Karpas-422 (cell line): Measurements from ENCODE around the gene PLD6. TPM values are rescaled to one million over a fixed set of nuclear protein-coding genes. Genes with fewer than 3 reads are reported as not detected.
"Not testable (repeated sequence)": the region's sequence is repeated elsewhere in the genome, so short reads cannot be mapped to it uniquely, and the experiment has no call there.

Source experiments
- DNase-seq: peaks from one replicate; pipeline ENCODE4 v3.0.0-alpha.2; 2015
- H2AFZ ChIP-seq: fragments of 200-600 bp; sonication (generic); 2 replicates; pipeline ENCODE4 v1.6.1; 2014; ENCODE audit warnings: antibody characterized with exemption, low read length, mixed read lengths
- H3K27ac ChIP-seq: fragments of 200-600 bp; sonication (generic); 2 replicates; pipeline ENCODE4 v1.5.1; 2014; ENCODE audit warnings: mild to moderate bottlenecking, low read length, moderate library complexity
- H3K27me3 ChIP-seq: fragments of 200-600 bp; sonication (generic); 2 replicates; pipeline ENCODE4 v1.6.1; 2014; ENCODE audit warnings: low read length, mixed read lengths
- H3K36me3 ChIP-seq: fragments of 200-600 bp; sonication (generic); 2 replicates; pipeline ENCODE4 v1.6.1; 2014; ENCODE audit warnings: low read length, mixed read lengths; ENCODE audit not compliant: insufficient read depth
- H3K4me1 ChIP-seq: fragments of 200-600 bp; sonication (generic); 2 replicates; pipeline ENCODE4 v1.6.1; 2014; ENCODE audit warnings: mild to moderate bottlenecking, low read length, mixed read lengths
- H3K4me2 ChIP-seq: fragments of 200-600 bp; sonication (generic); 2 replicates; pipeline ENCODE4 v1.6.1; 2014; ENCODE audit warnings: low read length, low read depth, mild to moderate bottlenecking; ENCODE audit not compliant: poor library complexity, severe bottlenecking
- H3K4me3 ChIP-seq: fragments of 200-600 bp; sonication (generic); 2 replicates; pipeline ENCODE4 v1.5.1; 2014; ENCODE audit warnings: mild to moderate bottlenecking, antibody characterized with exemption, low read length, mixed read lengths
- H3K79me2 ChIP-seq: fragments of 200-600 bp; sonication (generic); 2 replicates; pipeline ENCODE4 v1.6.1; 2014; ENCODE audit warnings: mild to moderate bottlenecking, low read length, mixed read lengths
- H3K9ac ChIP-seq: fragments of 200-600 bp; sonication (generic); 2 replicates; pipeline ENCODE4 v1.6.0; 2014; ENCODE audit warnings: low read length
- H3K9me2 ChIP-seq: fragments of 200-600 bp; sonication (generic), shearing (Covaris generic); replicated peaks from 2 replicates; pipeline ENCODE4 v1.6.0; 2014; ENCODE audit warnings: mild to moderate bottlenecking, low read length, moderate library complexity; ENCODE audit not compliant: insufficient read depth
- H3K9me3 ChIP-seq: fragments of 300-700, 200-600 bp; sonication (generic); 2 replicates; pipeline ENCODE4 v1.6.1; 2014; ENCODE audit warnings: low read length, mixed read lengths
- H4K20me1 ChIP-seq: fragments of 200-600 bp; sonication (generic); 2 replicates; pipeline ENCODE4 v1.6.1; 2014; ENCODE audit warnings: mild to moderate bottlenecking, antibody characterized with exemption, low read length, low read depth; ENCODE audit not compliant: insufficient read depth
- total RNA-seq: library from RNA; depleted of rRNA; stranded (reverse); fragments of >200 nt; shearing (Covaris generic); gene quantifications from 2 replicates; pipeline ENCODE4 v1.2.3, GENCODE V29; 2014; ENCODE audit warnings: low replicate concordance

The PLD6 gene
- total RNA-seq, 1 experiment from 2014 or later: not detected

GRCh38 chr17:17166446-17166845, 39.7 kb downstream of the PLD6 start:
- Histone ChIP-seq H3K9me3 (no peaks in the 10 kb centered on the region), H4K20me1 (no peaks in the 10 kb centered on the region), H3K27ac (no peak overlapping the region), H3K9ac (no peak overlapping the region), H3K27me3 (no peaks in the 10 kb centered on the region), H2AFZ (no peak overlapping the region), H3K4me1 (peaks cover 3% of the 10 kb centered on the region), H3K36me3 (no peaks in the 10 kb centered on the region), H3K4me2 (no peak overlapping the region), H3K9me2 (no peaks in the 10 kb centered on the region), H3K79me2 (no peaks in the 10 kb centered on the region), H3K4me3 (no peak overlapping the region)
- DNase-seq: no peak

DNA sequence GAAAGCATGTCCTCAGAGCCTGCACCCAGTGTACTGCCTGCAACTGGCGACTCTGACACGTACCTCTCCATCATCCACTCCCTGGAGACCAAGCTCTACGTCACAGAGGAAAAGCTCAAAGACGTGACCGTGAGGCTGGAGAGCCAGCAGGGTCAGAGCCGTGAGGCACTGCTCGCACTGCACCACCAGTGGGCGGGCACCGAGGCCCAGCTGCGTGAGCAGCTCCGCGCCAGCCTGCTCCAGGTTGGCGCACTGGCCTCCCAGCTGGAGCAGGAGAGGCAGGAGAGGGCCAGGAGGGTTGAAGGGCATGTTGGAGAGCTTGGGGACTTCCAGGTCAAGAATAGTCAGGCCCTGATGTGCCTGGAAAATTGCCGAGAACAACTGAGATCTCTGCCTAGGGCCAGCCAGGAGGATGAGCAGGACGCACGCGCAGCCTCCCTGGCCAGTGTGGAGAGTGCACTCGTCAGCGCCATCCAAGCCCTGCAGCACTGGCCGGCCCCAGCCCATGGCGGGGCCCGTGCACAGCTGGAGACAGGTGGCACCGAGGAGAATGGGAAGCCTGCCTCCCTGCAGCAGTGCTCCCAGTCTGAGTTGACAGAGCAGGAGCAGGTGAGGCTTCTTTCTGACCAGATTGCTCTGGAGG, 40.3 kb downstream of the PLD6 start:
- no peaks in the 10 kb centered on the region for H4K20me1 ChIP-seq

DNA sequence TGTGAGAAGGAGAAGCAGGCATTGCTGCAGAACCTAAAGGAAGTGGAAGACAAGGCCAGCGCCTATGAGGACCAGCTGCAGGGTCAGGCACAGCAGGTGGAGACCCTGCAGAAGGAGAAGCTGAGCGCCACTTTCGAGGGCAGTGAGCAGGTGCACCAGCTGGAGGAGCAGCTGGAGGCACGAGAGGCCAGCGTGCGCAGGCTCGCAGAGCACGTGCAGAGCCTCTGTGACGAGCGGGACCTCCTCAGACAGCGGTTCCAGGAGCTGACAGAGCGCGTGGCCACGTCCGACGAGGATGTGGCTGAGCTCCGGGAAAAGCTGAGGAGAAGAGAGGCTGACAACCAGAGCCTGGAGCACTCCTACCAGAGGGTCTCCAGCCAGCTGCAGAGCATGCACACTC, 41.5 kb downstream of the PLD6 start:
- Histone ChIP-seq H3K9me2 (no peaks in the 10 kb centered on the region), H3K27me3 (no peaks in the 10 kb centered on the region), H3K4me2 (no peak overlapping the region), H3K9ac (no peak overlapping the region), H2AFZ (no peak overlapping the region), H3K27ac (no peak overlapping the region), H3K9me3 (no peaks in the 10 kb centered on the region), H3K4me1 (peaks cover 14% of the 10 kb centered on the region), H3K36me3 (no peaks in the 10 kb centered on the region), H3K4me3 (no peak overlapping the region), H4K20me1 (no peaks in the 10 kb centered on the region), H3K79me2 (no peaks in the 10 kb centered on the region)
- no peak for DNase-seq

More for the DNA sequence above, 40.3 kb downstream of the PLD6 start:
- no peaks in the 10 kb centered on the region for H3K9me3 ChIP-seq
- no peaks in the 10 kb centered on the region for H3K27me3 ChIP-seq
- no peak overlapping the region for H3K4me3 ChIP-seq
- H3K4me2 ChIP-seq: no peak overlapping the region
- H3K27ac ChIP-seq: no peak overlapping the region
- DNase-seq: no peak
- H3K4me1 ChIP-seq: peaks cover 9% of the 10 kb centered on the region
- no peaks in the 10 kb centered on the region for H3K79me2 ChIP-seq
- no peaks in the 10 kb centered on the region for H3K9me2 ChIP-seq
- no peak overlapping the region for H3K9ac ChIP-seq
- no peak overlapping the region for H2AFZ ChIP-seq
- H3K36me3 ChIP-seq: no peaks in the 10 kb centered on the region

DNA sequence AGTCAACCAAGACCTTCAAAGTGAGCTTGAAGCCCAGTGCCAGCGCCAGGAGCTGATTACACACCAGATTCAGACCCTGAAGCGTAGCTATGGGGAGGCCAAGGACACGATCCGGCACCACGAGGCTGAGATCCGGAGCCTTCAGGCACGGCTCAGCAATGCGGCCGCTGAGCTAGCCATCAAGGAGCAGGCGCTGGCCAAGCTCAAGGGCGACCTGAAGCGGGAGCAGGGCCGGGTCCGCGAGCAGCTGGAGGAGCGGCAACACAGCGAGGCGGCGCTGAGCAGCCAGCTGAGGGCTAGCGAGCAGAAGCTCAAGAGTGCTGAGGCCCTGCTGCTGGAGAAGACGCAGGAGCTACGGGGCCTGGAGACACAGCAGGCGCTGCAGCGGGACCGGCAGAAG, 42.0 kb downstream of the PLD6 start:
- H3K36me3 ChIP-seq: no peaks in the 10 kb centered on the region
- no peak overlapping the region for H2AFZ ChIP-seq
- no peaks in the 10 kb centered on the region for H4K20me1 ChIP-seq
- no peaks in the 10 kb centered on the region for H3K79me2 ChIP-seq
- no peak for DNase-seq
- no peaks in the 10 kb centered on the region for H3K27me3 ChIP-seq
- H3K9me2 ChIP-seq: no peaks in the 10 kb centered on the region
- no peak overlapping the region for H3K27ac ChIP-seq
- H3K4me2 ChIP-seq: no peak overlapping the region
- no peaks in the 10 kb centered on the region for H3K9me3 ChIP-seq
- peaks cover 14% of the 10 kb centered on the region for H3K4me1 ChIP-seq
- no peak overlapping the region for H3K4me3 ChIP-seq
- no peak overlapping the region for H3K9ac ChIP-seq

DNA sequence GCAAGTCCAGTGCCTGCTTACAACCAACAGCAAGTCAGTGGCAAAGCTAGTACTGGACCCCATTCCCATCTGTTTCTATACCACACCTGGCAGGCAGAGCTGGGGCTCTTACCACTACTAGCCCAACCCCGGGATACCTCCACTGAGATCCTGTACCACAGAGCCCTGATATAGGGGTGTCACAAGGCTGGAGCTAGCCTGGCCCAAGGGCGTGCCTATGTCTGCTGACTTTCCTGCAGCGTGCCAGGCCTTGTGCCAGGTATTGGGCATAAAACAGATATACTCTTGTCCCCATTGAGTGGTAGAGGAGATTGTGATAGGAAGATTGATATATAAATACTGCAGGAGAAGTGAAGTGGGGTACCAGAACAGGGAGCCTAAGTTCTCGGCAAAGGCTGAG, 44.4 kb downstream of the PLD6 start:
- Histone ChIP-seq H3K4me3 (no peak overlapping the region), H3K4me2 (no peak overlapping the region), H3K4me1 (peaks cover 14% of the 10 kb centered on the region), H3K9me2 (no peaks in the 10 kb centered on the region), H4K20me1 (no peaks in the 10 kb centered on the region), H3K79me2 (no peaks in the 10 kb centered on the region), H3K27ac (no peak overlapping the region), H3K36me3 (no peaks in the 10 kb centered on the region), H3K9ac (no peak overlapping the region), H3K9me3 (no peaks in the 10 kb centered on the region), H3K27me3 (no peaks in the 10 kb centered on the region), H2AFZ (no peak overlapping the region)
- no peak for DNase-seq

GRCh38 chr17:17161121-17161520, 45.0 kb downstream of the PLD6 start:
- no peaks in the 10 kb centered on the region for H3K9me3 ChIP-seq
- H3K79me2 ChIP-seq: no peaks in the 10 kb centered on the region
- no peak for DNase-seq
- peak overlapping the region; percentile 7 for H3K4me2 ChIP-seq
- H3K9ac ChIP-seq: no peak overlapping the region
- H3K36me3 ChIP-seq: no peaks in the 10 kb centered on the region
- H2AFZ ChIP-seq: no peak overlapping the region
- H3K4me3 ChIP-seq: no peak overlapping the region
- no peaks in the 10 kb centered on the region for H4K20me1 ChIP-seq
- no peaks in the 10 kb centered on the region for H3K27me3 ChIP-seq
- H3K9me2 ChIP-seq: no peaks in the 10 kb centered on the region
- H3K4me1 ChIP-seq: peaks cover 17% of the 10 kb centered on the region
- H3K27ac ChIP-seq: no peak overlapping the region

DNA sequence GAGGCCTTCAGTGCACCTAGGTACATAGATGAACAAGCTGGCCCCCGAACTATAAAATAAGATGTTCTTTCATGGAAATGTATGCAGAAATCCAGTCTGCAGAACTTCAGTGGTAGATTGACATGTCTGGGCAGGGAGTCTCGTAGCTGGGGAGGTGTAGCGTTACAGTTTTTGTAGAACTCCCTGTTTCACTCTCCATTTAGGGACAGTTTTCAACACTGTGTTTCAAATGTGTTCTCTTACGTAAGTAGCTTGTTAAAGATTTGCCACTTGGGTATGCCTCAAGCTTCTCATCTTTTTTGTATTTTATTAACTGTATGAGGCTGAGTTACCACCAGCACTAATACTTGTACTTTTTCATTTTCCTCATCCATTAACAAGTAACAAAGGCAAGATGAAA, 46.6 kb downstream of the PLD6 start:
- Histone ChIP-seq H3K27me3 (no peaks in the 10 kb centered on the region), H4K20me1 (no peaks in the 10 kb centered on the region), H3K4me3 (no peak overlapping the region), H3K79me2 (no peaks in the 10 kb centered on the region), H3K9ac (no peak overlapping the region), H3K27ac (no peak overlapping the region), H3K9me3 (no peaks in the 10 kb centered on the region), H3K9me2 (no peaks in the 10 kb centered on the region), H3K4me1 (peaks cover 21% of the 10 kb centered on the region), H2AFZ (no peak overlapping the region), H3K4me2 (no peak overlapping the region), H3K36me3 (no peaks in the 10 kb centered on the region)
- no peak for DNase-seq

- H3K4me3 ChIP-seq, H3K36me3 ChIP-seq, H3K9me3 ChIP-seq, H3K4me2 ChIP-seq, H3K27me3 ChIP-seq, H3K9me2 ChIP-seq, H2AFZ ChIP-seq, H3K27ac ChIP-seq, H4K20me1 ChIP-seq, H3K9ac ChIP-seq, DNase-seq, H3K79me2 ChIP-seq: not testable (repeated sequence)
- peaks cover 21% of the 10 kb centered on the region for H3K4me1 ChIP-seq
Observed at GRCh38 chr17:17158506-17158905, 47.6 kb downstream of the PLD6 start.

DNA sequence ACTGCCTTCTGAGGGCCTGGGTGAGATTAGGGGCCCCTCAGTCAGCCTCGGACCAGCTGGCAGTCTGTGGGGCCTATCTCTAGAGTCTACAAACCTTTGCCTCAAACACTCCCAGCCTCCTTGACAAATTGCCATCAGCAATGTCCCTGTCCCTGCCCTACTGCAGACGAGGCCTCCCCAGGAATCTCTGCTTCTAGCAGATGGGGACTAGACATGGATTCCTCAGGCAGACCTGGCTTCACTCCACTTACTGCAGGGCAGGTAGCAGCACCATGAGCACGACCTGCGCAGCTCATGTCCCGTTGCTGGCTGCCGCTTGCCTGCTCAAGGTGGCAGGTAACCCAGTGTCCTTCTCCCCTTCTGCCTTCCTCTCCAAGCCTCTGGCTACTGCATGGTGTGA, 49.1 kb downstream of the PLD6 start:
- Histone ChIP-seq H3K4me1 (peaks cover 21% of the 10 kb centered on the region), H2AFZ (no peak overlapping the region), H3K9ac (no peak overlapping the region), H3K9me2 (no peaks in the 10 kb centered on the region), H3K27me3 (no peaks in the 10 kb centered on the region), H3K4me3 (no peak overlapping the region), H3K36me3 (no peaks in the 10 kb centered on the region), H3K4me2 (no peak overlapping the region), H4K20me1 (no peaks in the 10 kb centered on the region), H3K79me2 (no peaks in the 10 kb centered on the region), H3K27ac (no peak overlapping the region), H3K9me3 (no peaks in the 10 kb centered on the region)
- no peak for DNase-seq
